Immature natural killer cell (primary cell): ENCODE results near the gene HIC1. TPM values are rescaled to one million over a fixed set of nuclear protein-coding genes. Genes with fewer than 3 reads are reported as not detected.

Experiments
- DNase-seq, 3 donors: peaks; one replicate each; pipeline ENCODE4 v3.0.0; 2022; ENCODE audit warnings: mixed read lengths in 1 of 3
- H3K27ac Mint-ChIP-seq, 6 donors: one replicate each; pipeline ENCODE4 v1.8.0; 2020; ENCODE audit warnings: mixed read lengths in 6 of 6, mild to moderate bottlenecking in 5 of 6, inconsistent platforms in 4 of 6, moderate library complexity in 3 of 6
- H3K27me3 Mint-ChIP-seq, 3 donors: one replicate each; pipeline ENCODE4 v1.8.0; 2020 to 2021; ENCODE audit warnings: low read depth in 3 of 3, mild to moderate bottlenecking in 3 of 3, mixed read lengths in 3 of 3, moderate library complexity in 3 of 3, inconsistent platforms in 1 of 3
- H3K36me3 Mint-ChIP-seq, 3 donors: one replicate each; pipeline ENCODE4 v1.8.0; 2020; ENCODE audit warnings: mixed read lengths in 3 of 3, inconsistent platforms in 2 of 3, mild to moderate bottlenecking in 2 of 3
- H3K4me1 Mint-ChIP-seq, 2 donors: one replicate each; pipeline ENCODE4 v1.8.0; 2020; ENCODE audit warnings: inconsistent platforms in 2 of 2, mild to moderate bottlenecking in 2 of 2, mixed read lengths in 2 of 2, moderate library complexity in 1 of 2
- H3K4me3 Mint-ChIP-seq, 5 donors: one replicate each; pipeline ENCODE4 v1.8.0; 2020; ENCODE audit warnings: mild to moderate bottlenecking in 5 of 5, mixed read lengths in 5 of 5, inconsistent platforms in 3 of 5, moderate library complexity in 3 of 5
- H3K9me3 Mint-ChIP-seq, 6 donors: one replicate each; pipeline ENCODE4 v1.8.0; 2020; ENCODE audit warnings: mild to moderate bottlenecking in 6 of 6, mixed read lengths in 6 of 6, inconsistent platforms in 4 of 6, moderate library complexity in 3 of 6
- polyA plus RNA-seq, 3 donors: library from polyadenylated mRNA; unstranded; fragments of 300-500 nt; fragmentation: Illumina TruSeq; gene quantifications; one replicate each; pipeline ENCODE4 v1.2.3, GENCODE V29; 2021

HIC1 gene
- polyA plus RNA-seq, 3 donors from 2014 or later, result 0.90 to 5.9 (median 1.2) TPM

DNA sequence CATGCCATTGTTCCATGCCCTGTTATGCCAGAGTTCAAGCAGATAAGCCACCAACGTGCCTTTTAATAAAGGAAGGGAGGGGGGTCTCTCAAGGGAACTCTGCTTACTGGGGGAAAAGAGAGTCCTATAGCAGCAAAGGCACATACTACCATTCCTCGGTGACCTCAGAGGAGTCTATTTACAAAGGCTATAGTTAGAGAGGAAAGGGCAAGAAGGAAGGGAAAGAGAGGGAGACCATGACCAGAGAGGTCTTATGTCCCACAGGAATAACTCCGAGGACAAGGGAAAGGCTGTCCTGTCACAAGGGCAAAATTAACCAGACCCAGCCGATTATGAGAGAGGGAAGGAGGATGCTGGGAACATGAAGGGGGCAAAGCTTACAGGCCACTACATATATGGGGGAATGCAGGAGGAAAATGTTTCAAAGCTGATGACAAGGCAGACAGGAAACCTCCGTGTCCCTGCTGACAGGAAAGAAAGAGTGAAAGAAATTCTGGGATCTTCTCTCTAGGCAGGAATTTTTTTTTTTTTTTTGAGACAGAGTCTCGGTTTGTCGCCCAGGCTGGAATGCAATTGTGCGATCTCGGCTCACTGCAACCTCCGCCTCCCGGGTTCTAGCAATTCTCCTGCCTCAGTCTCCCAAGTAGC lies 51.5 kb downstream of the HIC1 start:
- H3K4me1 Mint-ChIP-seq, result peaks cover 16 to 20% of the 10 kb centered on the region in 2 donors
- H3K36me3 Mint-ChIP-seq, result peaks cover 0 to 15% (median 3%) of the 10 kb centered on the region in 3 donors
- H3K9me3 Mint-ChIP-seq, result no peaks in the 10 kb centered on the region
- peaks cover 0 to 4% (median 2%) of the 10 kb centered on the region in 3 donors for H3K27me3 Mint-ChIP-seq
- DNase-seq, result no peak
- peak overlapping the region in 2 of 6 donors; percentile 34 to 60 for H3K27ac Mint-ChIP-seq
- no peak overlapping the region for H3K4me3 Mint-ChIP-seq

DNA sequence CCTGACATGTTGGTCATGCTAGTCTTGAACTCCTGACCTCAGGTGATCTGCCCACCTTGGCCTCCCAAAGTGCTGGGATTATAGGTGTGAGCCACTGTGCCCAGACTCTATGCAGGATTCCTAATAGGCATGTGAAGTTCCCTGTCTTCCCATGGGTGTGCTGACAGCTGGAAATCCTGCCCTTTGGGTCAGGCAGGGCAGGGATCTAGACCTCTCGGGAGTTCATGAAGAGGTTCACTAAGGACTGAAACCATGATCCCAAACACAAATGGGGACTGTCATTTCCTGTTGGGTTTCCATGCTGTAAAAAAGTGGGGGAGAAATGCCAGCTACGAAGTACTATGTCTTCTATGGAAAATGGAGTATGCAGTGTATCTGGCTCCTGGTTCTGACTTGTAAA lies 52.1 kb downstream of the HIC1 start:
- no peak overlapping the region for H3K27ac Mint-ChIP-seq
- no peaks in the 10 kb centered on the region for H3K9me3 Mint-ChIP-seq
- peaks cover 0 to 15% (median 3%) of the 10 kb centered on the region in 3 donors for H3K36me3 Mint-ChIP-seq
- no peak overlapping the region for H3K4me3 Mint-ChIP-seq
- H3K4me1 Mint-ChIP-seq, result peaks cover 11 to 14% of the 10 kb centered on the region in 2 donors
- DNase-seq, result no peak
- H3K27me3 Mint-ChIP-seq, result peaks cover 0 to 4% (median 2%) of the 10 kb centered on the region in 3 donors

DNA sequence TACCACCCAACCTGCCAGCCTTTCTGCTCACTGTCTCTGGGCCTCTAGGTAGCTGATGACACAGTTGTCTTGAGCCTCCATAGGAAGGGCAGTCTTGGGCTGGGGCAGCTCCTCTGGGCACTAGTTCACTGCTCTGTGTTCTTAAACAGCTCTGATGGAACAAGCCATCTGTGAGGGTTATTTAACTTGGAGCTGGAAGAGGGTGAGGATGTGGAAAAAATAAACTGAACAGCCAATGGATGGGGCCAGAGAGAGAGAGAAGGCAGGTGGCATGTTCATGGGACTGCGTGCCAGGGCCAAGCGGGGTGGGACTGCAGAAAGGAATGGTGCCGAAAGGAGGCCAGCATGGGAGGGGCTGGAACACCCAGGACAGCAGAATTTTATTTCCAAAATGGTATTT lies 52.6 kb downstream of the HIC1 start:
- H3K4me1 Mint-ChIP-seq, result peaks cover 10 to 12% of the 10 kb centered on the region in 2 donors
- H3K36me3 Mint-ChIP-seq, result peaks cover 0 to 15% (median 3%) of the 10 kb centered on the region in 3 donors
- no peak for DNase-seq
- no peak overlapping the region for H3K4me3 Mint-ChIP-seq
- H3K27me3 Mint-ChIP-seq, result peaks cover 0 to 4% (median 2%) of the 10 kb centered on the region in 3 donors
- H3K27ac Mint-ChIP-seq, result peak overlapping the region in 1 of 6 donors; percentile 57
- H3K9me3 Mint-ChIP-seq, result no peaks in the 10 kb centered on the region

DNA sequence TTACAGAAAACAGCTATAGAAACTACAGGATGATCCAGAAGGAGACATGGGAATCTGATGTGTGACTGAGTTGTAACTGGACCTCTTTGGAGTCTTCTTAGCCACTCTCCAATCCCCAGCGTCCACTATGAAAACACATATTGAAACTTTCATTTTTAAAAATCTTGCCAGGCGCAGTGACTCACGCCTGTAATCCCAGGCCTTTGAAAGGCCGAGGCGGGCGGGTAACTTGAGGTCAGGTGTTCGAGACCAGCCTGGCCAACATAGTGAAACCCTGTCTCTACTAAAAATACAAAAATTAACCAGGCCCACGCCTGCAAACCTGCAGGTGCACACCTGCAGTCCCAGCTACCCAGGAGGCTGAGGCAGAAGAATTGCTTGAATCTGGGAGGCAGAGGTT lies 53.3 kb downstream of the HIC1 start:
- DNase-seq, result no peak
- Mint-ChIP-seq H3K9me3 (no peaks in the 10 kb centered on the region), H3K4me1 (peaks cover 3 to 5% of the 10 kb centered on the region in 2 donors), H3K36me3 (peaks cover 0 to 9% (median 3%) of the 10 kb centered on the region in 3 donors), H3K27ac (no peak overlapping the region), H3K4me3 (no peak overlapping the region), H3K27me3 (peaks cover 0 to 2% (median 2%) of the 10 kb centered on the region in 3 donors)

DNA sequence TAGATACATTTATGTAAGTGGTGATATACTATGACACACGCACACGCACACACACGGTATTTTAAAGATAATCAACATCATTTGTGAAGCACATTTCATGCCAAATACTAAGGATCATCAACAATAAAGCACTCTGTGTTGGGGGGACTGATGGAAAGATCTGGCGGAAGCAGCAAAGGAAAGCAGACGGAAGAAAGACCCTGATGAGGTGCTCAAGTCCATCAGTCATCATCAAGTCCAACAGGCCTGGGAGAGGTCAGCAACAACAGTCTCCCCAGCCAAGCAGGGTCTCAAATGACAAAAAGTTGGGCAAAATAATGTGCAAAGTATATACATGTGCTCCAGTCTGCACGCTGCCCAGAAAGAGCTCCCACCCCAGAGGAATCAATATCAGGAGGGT lies 55.5 kb downstream of the HIC1 start:
- H3K27ac Mint-ChIP-seq, result no peak overlapping the region
- no peak for DNase-seq
- no peaks in the 10 kb centered on the region for H3K4me1 Mint-ChIP-seq
- H3K27me3 Mint-ChIP-seq, result peaks cover 2% of the 10 kb centered on the region in 3 donors
- peaks cover 0 to 9% (median 0%) of the 10 kb centered on the region in 3 donors for H3K36me3 Mint-ChIP-seq
- H3K4me3 Mint-ChIP-seq, result no peak overlapping the region
- H3K9me3 Mint-ChIP-seq, result no peaks in the 10 kb centered on the region

DNA sequence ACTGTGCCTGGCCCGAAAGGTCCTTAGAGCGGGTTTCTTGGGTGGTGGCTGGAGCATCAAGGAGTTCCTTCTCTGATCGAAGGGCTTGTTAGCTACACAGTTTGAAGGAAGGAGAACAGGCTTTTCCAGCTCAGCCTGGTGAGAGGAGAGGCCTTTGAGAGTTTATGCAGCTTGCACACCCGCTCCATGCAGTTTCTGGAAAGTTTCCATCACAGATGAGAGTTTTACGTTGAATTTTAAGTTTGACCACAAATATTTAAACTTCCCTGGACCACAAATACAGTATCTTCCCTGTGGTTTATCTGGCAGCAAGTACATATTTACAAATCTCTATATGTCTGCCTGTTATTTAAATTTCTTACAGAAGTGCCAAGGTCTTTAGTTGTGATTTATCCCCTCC lies 56.8 kb downstream of the HIC1 start:
- DNase-seq, result no peak
- H3K4me1 Mint-ChIP-seq, result no peaks in the 10 kb centered on the region
- H3K27ac Mint-ChIP-seq, result no peak overlapping the region
- no peak overlapping the region for H3K4me3 Mint-ChIP-seq
- no peaks in the 10 kb centered on the region for H3K9me3 Mint-ChIP-seq
- peaks cover 0 to 2% (median 0%) of the 10 kb centered on the region in 3 donors for H3K27me3 Mint-ChIP-seq
- peaks cover 0 to 6% (median under 1%) of the 10 kb centered on the region in 3 donors for H3K36me3 Mint-ChIP-seq

Other genes starting within 250 kb of the HIC1 start
- gene SMYD4, start 225.2 kb upstream of the HIC1 start, polyA plus RNA-seq, result 10 to 100 TPM in 1 of 3 donors, 1 to 10 TPM in 2; 7.8 to 17.5 (median 8.2) TPM
- gene RPA1, start 225.1 kb upstream of the HIC1 start, polyA plus RNA-seq, result 100 to 1,000 TPM in 1 of 3 donors, 10 to 100 TPM in 2; 82.6 to 102 (median 89.4) TPM
- gene RTN4RL1, start 29.8 kb upstream of the HIC1 start, polyA plus RNA-seq, result under 1 TPM in 1 of 3 donors, not detected in 2; 0.37 TPM
- gene DPH1, start 24.9 kb upstream of the HIC1 start, polyA plus RNA-seq, result 10 to 100 TPM; 18.6 to 26.4 (median 21.4) TPM
- gene OVCA2, start 13.1 kb upstream of the HIC1 start, polyA plus RNA-seq, result 100 to 1,000 TPM in 2 of 3 donors, 10 to 100 TPM in 1; 90.6 to 107 (median 104) TPM
- gene SMG6, start 248.7 kb downstream of the HIC1 start, polyA plus RNA-seq, result 1 to 10 TPM; 1.6 to 9.8 (median 4.7) TPM
- 10 to 100 TPM in 1 of 3 donors, 1 to 10 TPM in 2; 6.6 to 13.9 (median 8.6) TPM for gene SRR, start 248.8 kb downstream of the HIC1 start, polyA plus RNA-seq